ENCODE results near the gene MDGA2.

- TF ChIP-seq TAF1 (IDR thresholded peaks at IDR 0.05; ENCODE audit: borderline replicate concordance, low read depth, low read length) (no peak), POLR2A (IDR thresholded peaks at IDR 0.05; ENCODE audit: low read depth, low read length) (no peak)
Measured at GRCh38 chr14:47270715-47271114, 404.7 kb downstream of the MDGA2 start.
